PC-3 (cell line): ENCODE results near the gene GPA33.

Experiments
- EZH2phosphoT487 ChIP-seq: fragments of 300-600 bp; sonication (generic); IDR thresholded peaks from 2 replicates; pipeline ENCODE4 v1.6.1; 2018; ENCODE audit warnings: mild to moderate bottlenecking, antibody characterized with exemption, low read length, borderline replicate concordance
- TF ChIP-seq, protein P1 (sequence below): fragments of 300-600 bp; sonication (generic); conservative IDR thresholded peaks from 2 replicates; pipeline ENCODE4 v1.5.1; 2017; ENCODE audit warnings: antibody characterized with exemption, low read depth, mild to moderate bottlenecking, low read length

DNA sequence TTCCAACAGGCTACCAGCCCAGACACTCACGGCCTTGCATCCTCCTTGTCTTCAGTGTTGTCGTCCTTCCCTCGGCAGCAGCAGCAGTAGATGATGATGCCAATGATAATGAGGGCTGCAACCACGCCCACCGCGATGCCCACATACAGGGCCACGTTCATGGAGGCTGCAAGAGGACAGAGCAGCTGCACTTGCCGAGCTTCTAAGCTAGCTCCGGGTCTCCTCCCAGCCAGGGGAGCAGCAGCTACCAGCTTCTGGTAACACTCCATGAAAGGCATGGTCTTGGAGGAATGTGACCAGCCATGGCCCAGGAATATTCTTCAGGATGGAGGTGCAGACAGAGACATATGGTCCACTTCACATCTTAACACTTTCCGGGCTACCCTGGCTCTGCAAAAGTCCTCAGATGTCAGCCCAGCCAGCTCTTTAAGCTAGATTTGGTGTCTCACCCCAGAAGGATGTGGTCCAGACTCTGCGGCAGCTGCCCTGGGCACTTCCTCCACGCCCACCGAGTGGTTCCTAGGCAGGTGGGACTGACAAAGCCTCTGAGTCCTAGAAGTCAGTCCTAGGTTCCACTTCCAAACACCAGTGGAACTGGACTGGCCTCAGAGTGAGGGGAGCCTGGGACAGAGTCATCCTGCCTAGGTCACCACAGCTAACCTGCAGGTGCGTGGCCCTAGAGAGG is 35.1 kb downstream of the GPA33 start:
- TF ChIP-seq, protein P1, sequence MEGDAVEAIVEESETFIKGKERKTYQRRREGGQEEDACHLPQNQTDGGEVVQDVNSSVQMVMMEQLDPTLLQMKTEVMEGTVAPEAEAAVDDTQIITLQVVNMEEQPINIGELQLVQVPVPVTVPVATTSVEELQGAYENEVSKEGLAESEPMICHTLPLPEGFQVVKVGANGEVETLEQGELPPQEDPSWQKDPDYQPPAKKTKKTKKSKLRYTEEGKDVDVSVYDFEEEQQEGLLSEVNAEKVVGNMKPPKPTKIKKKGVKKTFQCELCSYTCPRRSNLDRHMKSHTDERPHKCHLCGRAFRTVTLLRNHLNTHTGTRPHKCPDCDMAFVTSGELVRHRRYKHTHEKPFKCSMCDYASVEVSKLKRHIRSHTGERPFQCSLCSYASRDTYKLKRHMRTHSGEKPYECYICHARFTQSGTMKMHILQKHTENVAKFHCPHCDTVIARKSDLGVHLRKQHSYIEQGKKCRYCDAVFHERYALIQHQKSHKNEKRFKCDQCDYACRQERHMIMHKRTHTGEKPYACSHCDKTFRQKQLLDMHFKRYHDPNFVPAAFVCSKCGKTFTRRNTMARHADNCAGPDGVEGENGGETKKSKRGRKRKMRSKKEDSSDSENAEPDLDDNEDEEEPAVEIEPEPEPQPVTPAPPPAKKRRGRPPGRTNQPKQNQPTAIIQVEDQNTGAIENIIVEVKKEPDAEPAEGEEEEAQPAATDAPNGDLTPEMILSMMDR, result no peak
- no peak for TF ChIP-seq EZH2phosphoT487
